Muscle layer of colon (tissue), 2 donors: ENCODE data around the gene RB1.
"Not testable (repeated sequence)": the region's sequence is repeated elsewhere in the genome, so short reads cannot be mapped to it uniquely, and the experiment has no call there.

Source experiments
- H3K27ac ChIP-seq: one replicate; pipeline ENCODE4 v1.7.0; 2013; ENCODE audit warnings: low read depth, mild to moderate bottlenecking, low read length, moderate library complexity
- H3K27me3 ChIP-seq, 2 donors: one replicate each; pipeline ENCODE4 v1.7.0; 2013; ENCODE audit warnings: low read length in 2 of 2, mild to moderate bottlenecking in 2 of 2; ENCODE audit not compliant: insufficient read depth in 2 of 2, control insufficient read depth in 1 of 2
- H3K36me3 ChIP-seq: one replicate; pipeline ENCODE4 v1.7.0; 2013; ENCODE audit warnings: mild to moderate bottlenecking, low read length; ENCODE audit not compliant: insufficient read depth
- H3K4me1 ChIP-seq: one replicate; pipeline ENCODE4 v1.7.0; 2013; ENCODE audit warnings: mild to moderate bottlenecking, low read length; ENCODE audit not compliant: insufficient read depth
- H3K4me3 ChIP-seq, 2 donors: one replicate each; pipeline ENCODE4 v1.7.0; 2013; ENCODE audit warnings: low read length in 2 of 2, low read depth in 1 of 2, mild to moderate bottlenecking in 1 of 2, moderate library complexity in 1 of 2
- H3K9ac ChIP-seq: one replicate; pipeline ENCODE4 v1.7.0; 2013; ENCODE audit warnings: low read length
- H3K9me3 ChIP-seq: one replicate; pipeline ENCODE4 v1.7.0; 2013; ENCODE audit warnings: mild to moderate bottlenecking, low read length
- donor health status: abdominal sarcoma.
- donor health status: Adenocarcinoma of cecum.

Gene RB1

GRCh38 chr13:48355524-48355923 is 52.0 kb downstream of the RB1 start:
- not testable (repeated sequence) for H3K27me3 ChIP-seq, H3K9ac ChIP-seq, H3K36me3 ChIP-seq, H3K27ac ChIP-seq, H3K4me3 ChIP-seq, H3K4me1 ChIP-seq, H3K9me3 ChIP-seq

GRCh38 chr13:48356750-48357149 is 53.2 kb downstream of the RB1 start:
- Histone ChIP-seq H3K9ac (no peak overlapping the region), H3K27ac (no peak overlapping the region), H3K4me1 (peaks cover 4% of the 10 kb centered on the region), H3K4me3 (no peak overlapping the region), H3K27me3 (no peaks in the 10 kb centered on the region), H3K36me3 (no peaks in the 10 kb centered on the region), H3K9me3 (no peaks in the 10 kb centered on the region)

GRCh38 chr13:48369988-48370387 is 66.4 kb downstream of the RB1 start:
- H3K4me1 ChIP-seq: no peaks in the 10 kb centered on the region
- peaks cover 8% of the 10 kb centered on the region for H3K36me3 ChIP-seq
- no peak overlapping the region for H3K4me3 ChIP-seq
- no peak overlapping the region for H3K27ac ChIP-seq
- H3K9ac ChIP-seq: no peak overlapping the region
- H3K27me3 ChIP-seq: no peaks in the 10 kb centered on the region
- H3K9me3 ChIP-seq: no peaks in the 10 kb centered on the region

GRCh38 chr13:48370815-48371214 is 67.3 kb downstream of the RB1 start:
- Histone ChIP-seq H3K4me1 (no peaks in the 10 kb centered on the region), H3K27ac (no peak overlapping the region), H3K9ac (no peak overlapping the region), H3K4me3 (no peak overlapping the region), H3K9me3 (no peaks in the 10 kb centered on the region), H3K36me3 (peaks cover 4% of the 10 kb centered on the region), H3K27me3 (no peaks in the 10 kb centered on the region)

GRCh38 chr13:48377857-48378256 is 74.3 kb downstream of the RB1 start:
- no peak overlapping the region for H3K27ac ChIP-seq
- H3K9ac ChIP-seq: no peak overlapping the region
- H3K4me1 ChIP-seq: no peaks in the 10 kb centered on the region
- no peaks in the 10 kb centered on the region for H3K9me3 ChIP-seq
- no peak overlapping the region for H3K4me3 ChIP-seq
- no peaks in the 10 kb centered on the region for H3K27me3 ChIP-seq
- H3K36me3 ChIP-seq: no peaks in the 10 kb centered on the region

- H3K9ac ChIP-seq: no peak overlapping the region
- no peak overlapping the region for H3K4me3 ChIP-seq
- peaks cover 4% of the 10 kb centered on the region for H3K36me3 ChIP-seq
- no peak overlapping the region for H3K27ac ChIP-seq
- no peaks in the 10 kb centered on the region for H3K27me3 ChIP-seq
- H3K9me3 ChIP-seq: no peaks in the 10 kb centered on the region
- no peaks in the 10 kb centered on the region for H3K4me1 ChIP-seq
These were observed 77.0 kb downstream of the RB1 start for GRCh38 chr13:48380581-48380980.

GRCh38 chr13:48383384-48383783 is 79.8 kb downstream of the RB1 start:
- Histone ChIP-seq H3K36me3 (peaks cover 4% of the 10 kb centered on the region), H3K9ac (no peak overlapping the region), H3K4me1 (no peaks in the 10 kb centered on the region), H3K4me3 (no peak overlapping the region), H3K27me3 (no peaks in the 10 kb centered on the region), H3K9me3 (no peaks in the 10 kb centered on the region), H3K27ac (no peak overlapping the region)

GRCh38 chr13:48386816-48387215 is 83.3 kb downstream of the RB1 start:
- Histone ChIP-seq H3K36me3 (peaks cover 4% of the 10 kb centered on the region), H3K27ac (no peak overlapping the region), H3K9ac (no peak overlapping the region), H3K27me3 (no peaks in the 10 kb centered on the region), H3K4me1 (no peaks in the 10 kb centered on the region), H3K9me3 (no peaks in the 10 kb centered on the region), H3K4me3 (no peak overlapping the region)

- H3K4me3 ChIP-seq: no peak overlapping the region
- no peaks in the 10 kb centered on the region for H3K4me1 ChIP-seq
- no peak overlapping the region for H3K9ac ChIP-seq
- H3K36me3 ChIP-seq: no peaks in the 10 kb centered on the region
- H3K9me3 ChIP-seq: no peaks in the 10 kb centered on the region
- no peaks in the 10 kb centered on the region for H3K27me3 ChIP-seq
- no peak overlapping the region for H3K27ac ChIP-seq
These were observed 87.7 kb downstream of the RB1 start for GRCh38 chr13:48391257-48391656.

GRCh38 chr13:48393030-48393697 is 89.6 kb downstream of the RB1 start:
- Histone ChIP-seq H3K4me3 (no peak overlapping the region), H3K9ac (no peak overlapping the region), H3K36me3 (no peaks in the 10 kb centered on the region)

GRCh38 chr13:48393698-48394085 is 90.1 kb downstream of the RB1 start:
- Histone ChIP-seq H3K27ac (no peak overlapping the region), H3K9ac (no peak overlapping the region), H3K36me3 (no peaks in the 10 kb centered on the region), H3K27me3 (no peaks in the 10 kb centered on the region), H3K4me3 (no peak overlapping the region), H3K9me3 (no peaks in the 10 kb centered on the region), H3K4me1 (no peaks in the 10 kb centered on the region)

More at GRCh38 chr13:48393030-48393697, 89.6 kb downstream of the RB1 start:
- Histone ChIP-seq H3K27me3 (no peaks in the 10 kb centered on the region), H3K4me1 (no peaks in the 10 kb centered on the region), H3K27ac (no peak overlapping the region), H3K9me3 (no peaks in the 10 kb centered on the region)

GRCh38 chr13:48397744-48398143 is 94.2 kb downstream of the RB1 start:
- no peaks in the 10 kb centered on the region for H3K9me3 ChIP-seq
- peaks cover 14% of the 10 kb centered on the region for H3K4me1 ChIP-seq
- H3K9ac ChIP-seq: no peak overlapping the region
- H3K4me3 ChIP-seq: no peak overlapping the region
- no peaks in the 10 kb centered on the region for H3K27me3 ChIP-seq
- no peaks in the 10 kb centered on the region for H3K36me3 ChIP-seq
- H3K27ac ChIP-seq: no peak overlapping the region
